Right lobe of liver (tissue), 6 donors: ENCODE results near the gene KRTAP10-12. TPM values are rescaled to one million over a fixed set of nuclear protein-coding genes. Genes with fewer than 3 reads are reported as not detected.
"Not testable (repeated sequence)": the region's sequence is repeated elsewhere in the genome, so short reads cannot be mapped to it uniquely, and the experiment has no call there.

Source experiments
- ATAC-seq, 4 donors: fragments of 200-7000 bp; cut with Tn5 transposase; one replicate each; pipeline ENCODE4 v1.9.1; 2020; ENCODE audit warnings: mild to moderate bottlenecking in 4 of 4, moderate library complexity in 4 of 4
- DNase-seq, 3 donors: peaks; one replicate each; pipeline ENCODE4 v3.0.0-alpha.2; 2020
- H3K27ac ChIP-seq, 3 donors: fragments of 200-600 bp; one replicate each; pipeline ENCODE4 v1.8.0; 2022
- H3K27me3 ChIP-seq, 2 donors: fragments of 200-600 bp; one replicate each; pipeline ENCODE4 v1.8.0; 2022
- H3K36me3 ChIP-seq, 4 donors: fragments of 200-600 bp; sonication (generic) in 1 of 4; one replicate each; pipeline versions ENCODE4 v1.5.1 to v1.8.0; 2017 to 2022; ENCODE audit warnings: control low read depth in 1 of 4
- H3K4me1 ChIP-seq, 4 donors: fragments of 200-600 bp; sonication (generic) in 1 of 4; one replicate each; pipeline versions ENCODE4 v1.5.1 to v1.8.0; 2017 to 2022; ENCODE audit warnings: control low read depth in 1 of 4
- H3K4me3 ChIP-seq, 3 donors: fragments of 200-600 bp; one replicate each; pipeline ENCODE4 v1.8.0; 2022
- H3K9me3 ChIP-seq, 4 donors: fragments of 200-600 bp; sonication (generic) in 1 of 4; one replicate each; pipeline versions ENCODE4 v1.5.1 to v1.8.0; 2017 to 2022; ENCODE audit warnings: control low read depth in 1 of 4
- POLR2A ChIP-seq: fragments of 450-650 bp; IDR thresholded peaks from one replicate; pipeline ENCODE4 v1.6.1; 2017; ENCODE audit warnings: antibody characterized with exemption, mild to moderate bottlenecking
- WGBS: methylation state at CpG from one replicate; pipeline ENCODE4 v1.1.6; 2018; ENCODE audit warnings: low coverage, low lambda C conversion rate; ENCODE audit not compliant: insufficient coverage; ENCODE audit errors: missing lambda C conversion rate; 5-methylcytosine and 5-hydroxymethylcytosine counted together
- intact Hi-C, 2 donors: fragments of 100-400 bp; cut with DNase I; formaldehyde crosslinking; loops; one replicate each; pipeline versions ENCODE4 v1.11.2 to v1.14.1; 2022
- total RNA-seq, 6 experiments: library from RNA; depleted of rRNA in 2 of 6; stranded (reverse); fragments of >200 nt in 2 of 6; fragmentation: NEBNext Ultra II Directional in 3 of 6; extraction: Animal tissue kit (Norgen Biotek cat#: 25700) in 3 of 6; gene quantifications; one replicate each; pipeline versions ENCODE4 v1.1.0 to v1.2.4, GENCODE V29; 2016 to 2023
- TF ChIP-seq, protein P1 (sequence below), 4 donors: fragments of 200-600 bp in 3 of 4; fragments of 450-650 bp in 1 of 4; IDR thresholded peaks; one replicate each; pipeline versions ENCODE4 v1.5.1 to v1.8.0; 2016 to 2022; ENCODE audit warnings: antibody characterized with exemption in 4 of 4, mild to moderate bottlenecking in 2 of 4
- donor health status: DM: no; HTN: yes; CAD: no.
- donor health status: DM: no; HTN: no; CAD: no.
- donor health status: DM: no; HTN: no; CAD: no.
- donor health status: DM: no; HTN: yes; CAD: no.
- donor health status: DM: no; HTN: yes; CAD: no.

KRTAP10-12 gene
- total RNA-seq, 6 experiments from 2014 or later: not detected

DNA sequence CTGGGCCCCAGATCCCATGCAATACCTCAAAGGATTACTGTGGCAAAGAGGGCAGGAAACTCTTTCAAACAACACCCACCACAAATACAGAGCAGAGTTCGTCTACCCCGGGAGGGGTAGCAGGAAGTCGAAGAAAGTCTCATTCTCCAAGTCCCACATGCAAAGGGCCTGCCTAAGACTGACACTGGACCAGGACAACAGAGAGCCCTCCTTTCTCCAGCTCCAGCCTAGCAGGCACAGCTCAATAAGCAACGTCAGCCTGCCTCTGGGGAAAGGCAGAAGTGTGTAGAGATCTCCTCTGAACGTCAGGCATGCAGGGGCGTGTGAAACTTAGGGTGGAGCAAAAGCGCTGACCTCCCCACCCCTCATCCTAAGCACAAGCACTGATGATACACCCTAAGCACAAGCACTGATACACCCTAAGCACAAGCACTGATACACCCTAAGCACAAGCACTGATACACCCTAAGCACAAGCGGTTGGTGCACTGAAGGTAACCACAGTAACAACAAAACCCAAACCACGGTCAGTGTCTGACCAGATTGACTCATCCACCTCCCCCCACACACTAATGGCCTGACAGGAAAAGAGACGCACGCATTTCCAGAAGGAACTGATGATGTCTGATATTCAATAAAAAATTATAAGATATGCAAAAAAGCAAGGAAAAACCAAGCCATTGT lies 37.9 kb upstream of the KRTAP10-12 start:
- Histone ChIP-seq H3K4me1 (no peaks in the 10 kb centered on the region), H3K27ac (no peak overlapping the region)
- no peak for DNase-seq

DNA sequence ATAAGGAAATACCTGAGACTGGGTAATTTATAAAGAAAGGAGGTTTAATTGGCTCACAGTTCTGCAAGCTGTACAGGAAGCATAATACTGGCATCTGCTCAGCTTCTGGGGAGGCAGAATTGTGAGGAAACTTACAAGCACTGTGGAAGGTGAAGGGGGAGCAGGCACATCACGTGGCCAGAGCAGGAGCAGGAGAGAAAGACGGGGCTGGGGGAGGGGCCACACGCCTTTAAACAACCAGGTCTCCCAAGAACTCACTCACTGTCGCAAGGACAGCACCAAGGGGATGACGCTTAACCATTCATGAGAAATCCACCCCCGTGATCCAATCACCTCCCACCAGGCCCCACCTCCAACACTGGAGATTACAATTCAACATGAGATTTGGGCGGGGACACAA lies 35.4 kb upstream of the KRTAP10-12 start:
- H3K27ac ChIP-seq, ATAC-seq, intact Hi-C loops, H3K27me3 ChIP-seq, H3K36me3 ChIP-seq, DNase-seq, H3K4me3 ChIP-seq, H3K4me1 ChIP-seq, H3K9me3 ChIP-seq: not testable (repeated sequence)
- 63% methylated on average over 7 of the region's 7 CpGs for WGBS

More for the DNA sequence above, 37.9 kb upstream of the KRTAP10-12 start:
- Histone ChIP-seq H3K36me3 (no peaks in the 10 kb centered on the region), H3K9me3 (no peaks in the 10 kb centered on the region), H3K4me3 (no peak overlapping the region), H3K27me3 (no peaks in the 10 kb centered on the region)
- TF ChIP-seq, protein P1, sequence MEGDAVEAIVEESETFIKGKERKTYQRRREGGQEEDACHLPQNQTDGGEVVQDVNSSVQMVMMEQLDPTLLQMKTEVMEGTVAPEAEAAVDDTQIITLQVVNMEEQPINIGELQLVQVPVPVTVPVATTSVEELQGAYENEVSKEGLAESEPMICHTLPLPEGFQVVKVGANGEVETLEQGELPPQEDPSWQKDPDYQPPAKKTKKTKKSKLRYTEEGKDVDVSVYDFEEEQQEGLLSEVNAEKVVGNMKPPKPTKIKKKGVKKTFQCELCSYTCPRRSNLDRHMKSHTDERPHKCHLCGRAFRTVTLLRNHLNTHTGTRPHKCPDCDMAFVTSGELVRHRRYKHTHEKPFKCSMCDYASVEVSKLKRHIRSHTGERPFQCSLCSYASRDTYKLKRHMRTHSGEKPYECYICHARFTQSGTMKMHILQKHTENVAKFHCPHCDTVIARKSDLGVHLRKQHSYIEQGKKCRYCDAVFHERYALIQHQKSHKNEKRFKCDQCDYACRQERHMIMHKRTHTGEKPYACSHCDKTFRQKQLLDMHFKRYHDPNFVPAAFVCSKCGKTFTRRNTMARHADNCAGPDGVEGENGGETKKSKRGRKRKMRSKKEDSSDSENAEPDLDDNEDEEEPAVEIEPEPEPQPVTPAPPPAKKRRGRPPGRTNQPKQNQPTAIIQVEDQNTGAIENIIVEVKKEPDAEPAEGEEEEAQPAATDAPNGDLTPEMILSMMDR (IDR thresholded peaks at IDR 0.05): no peak
- TF ChIP-seq POLR2A: no peak
- no peak for ATAC-seq
- intact Hi-C loops: no loop called here
- 36% methylated on average over 5 of the region's 11 CpGs for WGBS

DNA sequence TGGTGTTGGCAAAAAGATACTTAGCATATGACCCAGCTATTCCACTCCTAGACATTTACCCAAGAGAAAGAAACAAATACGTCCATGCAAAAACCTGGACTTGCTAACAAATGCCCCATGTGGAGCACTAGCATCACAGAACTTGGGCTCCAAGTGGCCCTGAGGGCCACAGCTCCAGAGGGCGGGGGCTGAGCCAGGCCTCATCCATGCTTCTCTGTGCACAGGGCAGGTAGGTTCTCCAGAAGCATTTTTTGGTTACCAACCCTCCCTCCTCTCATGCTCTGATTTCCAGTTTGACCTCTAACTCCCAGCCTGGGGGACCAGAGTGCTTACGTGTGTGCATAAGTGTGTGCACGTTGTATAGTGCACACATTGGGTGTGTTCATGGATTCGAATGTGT lies 32.3 kb upstream of the KRTAP10-12 start:
- ATAC-seq (no peak), DNase-seq (no peak)
- Histone ChIP-seq H3K4me3 (no peak overlapping the region), H3K27ac (no peak overlapping the region), H3K4me1 (no peaks in the 10 kb centered on the region), H3K9me3 (no peaks in the 10 kb centered on the region), H3K27me3 (no peaks in the 10 kb centered on the region), H3K36me3 (no peaks in the 10 kb centered on the region)
- no peak for TF ChIP-seq POLR2A
- TF ChIP-seq, protein P1 (IDR thresholded peaks at IDR 0.05): no peak
- WGBS: 49% methylated on average over 4 of the region's 5 CpGs
- intact Hi-C loops: no loop called here

DNA sequence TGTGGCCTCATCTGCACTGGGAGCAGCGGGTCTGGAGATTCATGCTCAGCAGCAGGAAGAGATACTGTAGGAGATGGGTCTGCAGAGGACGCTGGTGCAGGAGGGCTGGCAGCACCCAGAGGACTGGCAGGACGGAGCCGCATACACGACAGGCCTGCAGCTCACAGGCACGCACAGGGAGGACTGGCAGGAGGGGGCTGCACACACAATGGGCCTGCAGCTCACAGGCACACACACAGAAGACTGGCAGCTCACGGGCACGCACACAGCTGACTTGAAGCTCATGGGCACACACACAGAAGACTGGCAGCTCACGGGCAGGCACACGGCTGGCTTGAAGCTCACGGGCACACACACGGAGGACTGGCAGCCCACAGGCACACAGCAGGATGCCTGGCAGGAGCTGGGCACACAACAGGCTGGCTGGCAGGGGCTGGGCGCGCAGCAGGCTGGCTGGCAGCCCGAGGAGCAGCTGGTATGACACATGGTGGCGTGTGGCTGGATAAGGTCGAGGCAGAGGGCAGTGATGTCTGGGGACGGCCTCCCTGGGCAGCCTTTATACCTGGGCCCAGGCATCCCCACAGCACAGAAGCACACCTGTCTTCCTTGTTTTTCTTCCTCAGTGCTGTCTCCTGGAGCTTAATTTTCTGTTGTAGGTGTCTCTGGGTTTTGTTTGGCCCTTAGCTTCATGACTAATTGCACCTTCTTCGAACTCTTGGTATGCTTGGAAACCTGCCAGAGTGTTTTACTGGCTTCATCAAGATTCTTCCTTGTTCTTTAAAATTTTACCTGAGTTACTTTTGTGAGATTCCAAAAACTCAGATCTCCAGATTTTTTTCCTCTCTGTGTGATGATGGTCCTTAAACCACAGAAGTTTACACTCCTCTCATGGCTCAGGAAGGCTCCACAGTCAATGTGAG lies 30.3 kb upstream of the KRTAP10-12 start, which contains the start of gene KRTAP12-2:
TSS of gene KRTAP12-2 (minus strand) at position 527 of the 920 bp plus-strand sequence. CDS start at position 486, 41 bp downstream.
- ATAC-seq: peak in 1 of 4 donors; percentile 39
- WGBS: 55% methylated on average over 2 of the region's 19 CpGs
- intact Hi-C loops: no loop called here

More for the DNA sequence above, 30.3 kb upstream of the KRTAP10-12 start, which contains the start of gene KRTAP12-2:
- Histone ChIP-seq H3K27ac (no peak within 1 kb of the TSS), H3K4me1 (no peaks in the 10 kb centered on the region), H3K9me3 (no peaks in the 10 kb centered on the region), H3K36me3 (no peaks in the 10 kb centered on the region), H3K4me3 (no peak within 1 kb of the TSS), H3K27me3 (no peaks in the 10 kb centered on the region)
- TF ChIP-seq POLR2A: no peak
- TF ChIP-seq, protein P1 (IDR thresholded peaks at IDR 0.05): no peak
- DNase-seq: no peak
